Caco-2 (cell line): ENCODE data around the gene VTI1A. TPM values are rescaled to one million over a fixed set of nuclear protein-coding genes. Genes with fewer than 3 reads are reported as not detected.

Experiments used
- BruUV-seq: library from RNA; stranded (reverse); fragments of 400-500 nt; replicated peaks from 2 replicates; lab custom pipeline; 2021; lab: Mats Ljungman, UMichigan
- CTCF ChIA-PET: fragments of 300-600 bp; sonication (Branson Sonifier 250); formaldehyde crosslinking; loops from one replicate; lab custom pipeline; 2022; ENCODE audit warnings: antibody characterized with exemption; lab: Charles Lee
- POLR2A ChIA-PET: fragments of 300-600 bp; sonication (Branson Sonifier 250); formaldehyde crosslinking; loops from one replicate; lab custom pipeline; 2022; ENCODE audit warnings: antibody characterized with exemption; lab: Charles Lee
- DNase-seq, 2 experiments: peaks; one replicate each; pipeline versions ENCODE4 v3.0.0 to v3.0.0-alpha.2; 2020 to 2022
- H3K27me3 ChIP-seq: replicated peaks from 2 replicates; pipeline ENCODE4 v1.6.0; 2011; ENCODE audit warnings: low read length; ENCODE audit not compliant: control insufficient read depth, insufficient read depth
- H3K36me3 ChIP-seq: 2 replicates; pipeline ENCODE4 v1.5.1; 2011; ENCODE audit warnings: low read length; ENCODE audit not compliant: control insufficient read depth, insufficient read depth
- H3K4me1 ChIP-seq: fragments of 250-450 bp; sonication (Bioruptor Pico); 2 replicates; pipeline ENCODE4 v1.5.1; 2020; ENCODE audit warnings: mild to moderate bottlenecking
- H3K4me3 ChIP-seq: 2 replicates; pipeline ENCODE4 v1.5.1; 2011; ENCODE audit warnings: low read depth, mild to moderate bottlenecking, control low read depth, low read length
- H3K9me3 ChIP-seq: fragments of 250-450 bp; sonication (Bioruptor Pico); 2 replicates; pipeline ENCODE4 v1.5.1; 2020; ENCODE audit warnings: mild to moderate bottlenecking, moderate library complexity
- H3K27ac Mint-ChIP-seq: one replicate; pipeline ENCODE4 v1.8.0; 2022; ENCODE audit warnings: mixed read lengths; ENCODE audit not compliant: unreplicated experiment
- H3K27me3 Mint-ChIP-seq: one replicate; pipeline ENCODE4 v1.8.0; 2022; ENCODE audit warnings: mixed read lengths; ENCODE audit not compliant: insufficient read depth, unreplicated experiment
- H3K36me3 Mint-ChIP-seq: one replicate; pipeline ENCODE4 v1.8.0; 2022; ENCODE audit warnings: mild to moderate bottlenecking, mixed read lengths; ENCODE audit not compliant: insufficient read depth, unreplicated experiment
- H3K4me1 Mint-ChIP-seq: one replicate; pipeline ENCODE4 v1.8.0; 2022; ENCODE audit warnings: low read depth, mixed read lengths; ENCODE audit not compliant: unreplicated experiment
- H3K4me3 Mint-ChIP-seq: one replicate; pipeline ENCODE4 v1.8.0; 2022; ENCODE audit warnings: mild to moderate bottlenecking, moderate library complexity, mixed read lengths; ENCODE audit not compliant: unreplicated experiment
- H3K9me3 Mint-ChIP-seq: one replicate; pipeline ENCODE4 v1.8.0; 2022; ENCODE audit warnings: mixed read lengths; ENCODE audit not compliant: unreplicated experiment
- CTCF ChIP-seq, 2 experiments: fragments of 200-600 bp in 1 of 2; IDR thresholded peaks; 1 replicate in 1 of 2; 2 replicates in 1 of 2; pipeline versions ENCODE4 v1.5.1 to v1.8.0; 2011 to 2022; ENCODE audit warnings: antibody characterized with exemption in 1 of 2, control low read depth in 1 of 2, inconsistent platforms in 1 of 2, low read depth in 1 of 2, low read length in 1 of 2, mild to moderate bottlenecking in 1 of 2, moderate library complexity in 1 of 2; ENCODE audit not compliant: insufficient read depth in 1 of 2, severe bottlenecking in 1 of 2, unreplicated experiment in 1 of 2
- intact Hi-C: fragments of 100-400 bp; cut with micrococcal nuclease; formaldehyde crosslinking; loops from one replicate; pipeline ENCODE4 v1.10.0; 2022; ENCODE audit not compliant: unreplicated experiment
- total RNA-seq: library from RNA; stranded (reverse); gene quantifications from 2 replicates; pipeline ENCODE4 v1.2.3, GENCODE V29; 2022

Gene VTI1A
- total RNA-seq, 1 experiment from 2014 or later, result 45.6 TPM

- ChIA-PET POLR2A (no interaction called here), CTCF (no interaction called here)
- H3K9me3 Mint-ChIP-seq, result no peaks in the 10 kb centered on the region
- no peak for TF ChIP-seq CTCF (IDR thresholded peaks at IDR 0.05; ENCODE audit: insufficient read depth in 1 of 2, low read depth in 1 of 2, low read length in 1 of 2, severe bottlenecking in 1 of 2, unreplicated experiment in 1 of 2)
- H3K27me3 ChIP-seq, result no peaks in the 10 kb centered on the region
- no peak for DNase-seq
- H3K36me3 ChIP-seq, result no peaks in the 10 kb centered on the region
- no peaks in the 10 kb centered on the region for H3K4me1 ChIP-seq
- no peak overlapping the region for H3K4me3 Mint-ChIP-seq
- BruUV-seq, result no TSS peak
- H3K9me3 ChIP-seq, result no peaks in the 10 kb centered on the region
- H3K36me3 Mint-ChIP-seq, result no peaks in the 10 kb centered on the region
- no peaks in the 10 kb centered on the region for H3K4me1 Mint-ChIP-seq
- H3K27ac Mint-ChIP-seq, result no peak overlapping the region
- no peak overlapping the region for H3K4me3 ChIP-seq
- intact Hi-C loops, result no loop called here
- H3K27me3 Mint-ChIP-seq, result no peaks in the 10 kb centered on the region
Observed at GRCh38 chr10:112507988-112508387, 61.0 kb downstream of the VTI1A start.

GRCh38 chr10:112509558-112510291 lies 62.7 kb downstream of the VTI1A start:
- TF ChIP-seq CTCF (IDR thresholded peaks at IDR 0.05; ENCODE audit: insufficient read depth in 1 of 2, low read depth in 1 of 2, low read length in 1 of 2, severe bottlenecking in 1 of 2, unreplicated experiment in 1 of 2), result no peak
- no peaks in the 10 kb centered on the region for H3K27me3 Mint-ChIP-seq
- DNase-seq, result no peak
- no peak overlapping the region for H3K27ac Mint-ChIP-seq
- H3K4me1 Mint-ChIP-seq, result peaks cover 6% of the 10 kb centered on the region
- no TSS peak for BruUV-seq
- ChIA-PET POLR2A (no interaction called here), CTCF (no interaction called here)
- intact Hi-C loops, result no loop called here
- Histone ChIP-seq H3K4me3 (no peak overlapping the region), H3K9me3 (no peaks in the 10 kb centered on the region), H3K27me3 (no peaks in the 10 kb centered on the region), H3K4me1 (no peaks in the 10 kb centered on the region), H3K36me3 (no peaks in the 10 kb centered on the region)
- H3K36me3 Mint-ChIP-seq, result no peaks in the 10 kb centered on the region
- H3K4me3 Mint-ChIP-seq, result no peak overlapping the region
- H3K9me3 Mint-ChIP-seq, result no peaks in the 10 kb centered on the region

- intact Hi-C loops, result no loop called here
- no peak for DNase-seq
- no peak overlapping the region for H3K4me3 Mint-ChIP-seq
- no peaks in the 10 kb centered on the region for H3K27me3 Mint-ChIP-seq
- peaks cover 6% of the 10 kb centered on the region for H3K4me1 Mint-ChIP-seq
- ChIA-PET POLR2A (no interaction called here), CTCF (no interaction called here)
- no peak overlapping the region for H3K27ac Mint-ChIP-seq
- BruUV-seq, result no TSS peak
- no peaks in the 10 kb centered on the region for H3K9me3 Mint-ChIP-seq
- Histone ChIP-seq H3K27me3 (no peaks in the 10 kb centered on the region), H3K4me3 (no peak overlapping the region), H3K36me3 (no peaks in the 10 kb centered on the region), H3K9me3 (no peaks in the 10 kb centered on the region), H3K4me1 (no peaks in the 10 kb centered on the region)
- no peaks in the 10 kb centered on the region for H3K36me3 Mint-ChIP-seq
- TF ChIP-seq CTCF (IDR thresholded peaks at IDR 0.05; ENCODE audit: insufficient read depth in 1 of 2, low read depth in 1 of 2, low read length in 1 of 2, severe bottlenecking in 1 of 2, unreplicated experiment in 1 of 2), result no peak
Observed at GRCh38 chr10:112510384-112510783, 63.4 kb downstream of the VTI1A start.
